Measurements from ENCODE around the gene F7.

F7 gene

GRCh38 chr13:113086991-113087922 lies 18.3 kb upstream of the F7 start:
- no peak for FAIRE-seq
- DNase-seq (ENCODE audit: low spot score), result no peak

GRCh38 chr13:113087923-113088690 lies 17.5 kb upstream of the F7 start:
- DNase-seq (ENCODE audit: low spot score) (no peak), FAIRE-seq (no peak)

- DNase-seq (ENCODE audit: low spot score), result no peak
- FAIRE-seq, result no peak
Observed at GRCh38 chr13:113088691-113089020, 16.9 kb upstream of the F7 start.

- DNase-seq (ENCODE audit: low spot score) (no peak), FAIRE-seq (no peak)
Observed at GRCh38 chr13:113089693-113090414, 15.7 kb upstream of the F7 start.

GRCh38 chr13:113090415-113090770 lies 15.2 kb upstream of the F7 start:
- FAIRE-seq (no peak), DNase-seq (ENCODE audit: low spot score) (no peak)

- no peak for FAIRE-seq
Observed at GRCh38 chr13:113090806-113091205, 14.8 kb upstream of the F7 start.

DNA sequence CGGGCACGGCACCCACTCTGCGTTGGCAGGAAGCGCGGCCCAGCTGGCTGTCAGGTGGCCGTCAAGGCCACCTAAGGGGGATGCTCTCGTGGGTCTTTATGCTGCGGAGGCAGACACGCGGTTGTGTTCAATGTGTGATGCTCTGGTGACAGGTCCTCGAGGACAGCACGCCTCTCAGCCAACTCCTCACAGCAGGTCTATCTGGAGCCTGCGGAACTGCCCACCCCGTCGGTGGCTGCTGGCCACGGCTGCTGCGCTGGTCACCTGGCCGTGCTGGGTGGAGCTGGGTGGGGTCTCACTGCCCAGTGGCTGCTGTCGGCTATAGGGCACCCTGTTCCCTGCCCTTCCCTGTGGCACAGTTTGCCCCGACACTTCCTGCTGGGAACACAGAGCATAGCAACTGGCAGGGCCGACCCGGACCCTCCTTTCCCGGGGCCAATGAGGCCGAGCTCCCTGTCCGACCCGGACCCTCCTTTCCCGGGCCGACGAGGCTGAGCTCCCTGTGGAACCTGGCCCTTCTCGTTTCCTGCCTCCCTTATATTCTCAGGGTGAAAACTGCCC lies 14.3 kb upstream of the F7 start:
- FAIRE-seq (no peak), DNase-seq (ENCODE audit: low spot score) (no peak)

More at GRCh38 chr13:113090806-113091205, 14.8 kb upstream of the F7 start:
- no peak for DNase-seq (ENCODE audit: low spot score)

GRCh38 chr13:113091891-113092775 lies 13.5 kb upstream of the F7 start:
- DNase-seq (ENCODE audit: low spot score), result no peak
- no peak for FAIRE-seq

DNA sequence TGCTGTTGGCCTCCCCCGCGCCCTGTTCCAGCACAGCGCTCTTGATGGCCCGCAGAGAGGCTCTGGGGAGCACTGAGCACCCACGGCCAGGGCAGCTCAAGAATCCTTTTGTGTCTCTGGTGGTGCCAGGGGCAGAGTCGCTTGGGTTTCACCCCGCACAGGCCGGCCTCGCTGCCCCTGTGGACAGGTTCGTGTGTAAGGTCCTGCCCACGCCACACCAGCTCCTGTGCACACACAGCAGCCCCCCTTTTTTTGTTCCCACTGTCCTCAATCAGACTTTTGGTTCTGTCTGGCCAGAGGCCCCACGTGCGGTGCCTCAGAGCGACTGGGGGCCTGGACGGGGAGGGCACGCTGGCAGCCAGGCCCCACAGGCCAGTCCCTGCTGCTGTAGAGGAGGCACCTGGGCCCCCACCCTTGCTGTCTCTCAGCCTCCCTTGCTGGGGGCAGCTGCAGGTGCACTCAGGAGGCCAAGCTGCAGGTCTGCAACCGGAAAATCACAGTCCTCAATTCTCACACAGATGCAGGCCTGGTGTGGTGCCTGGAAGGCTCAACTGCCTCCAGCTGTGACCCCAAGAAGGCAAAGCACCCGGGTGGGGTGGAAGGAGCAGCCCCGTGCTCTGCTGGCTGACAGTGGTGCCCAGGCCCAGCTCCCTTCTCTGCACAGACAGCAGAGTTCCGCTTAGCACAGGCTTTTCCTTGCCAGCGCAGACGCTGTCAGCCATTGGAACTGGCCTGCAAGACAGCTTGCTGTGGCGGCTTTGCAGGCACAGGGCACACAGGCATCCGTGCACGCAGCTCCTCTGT lies 12.6 kb upstream of the F7 start:
- FAIRE-seq (no peak), DNase-seq (ENCODE audit: low spot score) (no peak)

DNA sequence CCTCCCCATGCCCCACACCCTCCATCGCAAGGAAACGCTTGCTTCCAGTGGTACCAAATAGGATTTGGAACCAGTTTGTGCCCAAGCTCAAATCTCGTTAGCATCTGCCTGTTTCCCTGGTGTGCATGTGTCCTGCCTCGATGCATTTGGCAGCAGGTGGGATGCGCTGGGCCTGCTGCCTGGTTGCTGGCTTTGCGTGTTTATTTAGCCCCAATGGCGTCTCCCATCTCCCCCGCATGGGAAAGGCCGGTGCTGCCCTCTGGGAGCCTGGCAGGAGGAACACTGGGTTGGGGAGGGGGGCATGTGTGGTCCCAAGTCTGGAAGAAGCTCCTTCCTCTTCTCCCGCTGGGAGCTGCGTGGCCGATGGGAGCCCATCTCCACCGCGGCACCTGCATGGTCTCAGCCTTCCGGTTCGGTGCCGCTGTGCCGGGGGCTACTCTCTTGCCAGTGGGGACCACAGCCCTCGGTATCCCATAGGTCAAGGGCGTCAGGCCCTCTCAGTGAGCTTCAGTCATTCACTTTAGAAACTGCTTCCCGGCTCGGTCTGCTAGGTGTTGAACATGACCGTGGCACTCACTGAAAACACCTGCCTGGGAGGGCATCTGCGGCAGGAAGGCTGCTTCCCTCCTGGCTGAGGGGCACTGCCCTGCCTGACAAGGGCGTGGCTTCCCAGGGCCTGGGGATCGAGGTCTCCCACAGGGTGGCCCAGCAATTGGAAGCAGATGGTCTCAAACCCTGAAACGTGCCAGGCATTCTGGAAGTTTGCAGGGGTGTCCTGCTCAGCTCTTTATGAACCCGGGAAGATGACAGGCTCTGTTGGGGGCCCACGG lies 11.8 kb upstream of the F7 start:
- FAIRE-seq (no peak), DNase-seq (ENCODE audit: low spot score) (no peak)

DNA sequence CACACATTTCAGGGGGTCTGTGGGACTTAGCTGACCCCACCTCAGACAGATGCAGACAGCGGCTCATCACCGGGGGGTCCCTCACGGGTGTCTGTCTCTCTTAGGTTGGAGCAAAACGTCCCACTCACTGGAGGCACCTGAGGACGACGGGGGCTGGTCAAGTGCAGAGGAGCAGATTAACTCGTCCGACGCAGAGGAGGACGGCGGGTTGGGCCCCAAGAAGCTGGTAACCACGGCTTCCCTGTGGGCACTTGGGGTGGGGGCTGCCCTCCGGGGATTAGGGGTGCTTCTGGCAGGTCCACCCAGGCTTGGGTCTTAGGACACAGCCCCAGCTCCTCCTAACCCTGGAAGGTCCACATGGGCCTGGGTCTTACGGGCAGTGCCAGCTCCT lies 11.2 kb upstream of the F7 start:
- no peak for DNase-seq (ENCODE audit: low spot score)
- no peak for FAIRE-seq

- FAIRE-seq, result no peak
- DNase-seq (ENCODE audit: low spot score), result no peak
Observed at GRCh38 chr13:113095146-113096051, 10.2 kb upstream of the F7 start.

DNA sequence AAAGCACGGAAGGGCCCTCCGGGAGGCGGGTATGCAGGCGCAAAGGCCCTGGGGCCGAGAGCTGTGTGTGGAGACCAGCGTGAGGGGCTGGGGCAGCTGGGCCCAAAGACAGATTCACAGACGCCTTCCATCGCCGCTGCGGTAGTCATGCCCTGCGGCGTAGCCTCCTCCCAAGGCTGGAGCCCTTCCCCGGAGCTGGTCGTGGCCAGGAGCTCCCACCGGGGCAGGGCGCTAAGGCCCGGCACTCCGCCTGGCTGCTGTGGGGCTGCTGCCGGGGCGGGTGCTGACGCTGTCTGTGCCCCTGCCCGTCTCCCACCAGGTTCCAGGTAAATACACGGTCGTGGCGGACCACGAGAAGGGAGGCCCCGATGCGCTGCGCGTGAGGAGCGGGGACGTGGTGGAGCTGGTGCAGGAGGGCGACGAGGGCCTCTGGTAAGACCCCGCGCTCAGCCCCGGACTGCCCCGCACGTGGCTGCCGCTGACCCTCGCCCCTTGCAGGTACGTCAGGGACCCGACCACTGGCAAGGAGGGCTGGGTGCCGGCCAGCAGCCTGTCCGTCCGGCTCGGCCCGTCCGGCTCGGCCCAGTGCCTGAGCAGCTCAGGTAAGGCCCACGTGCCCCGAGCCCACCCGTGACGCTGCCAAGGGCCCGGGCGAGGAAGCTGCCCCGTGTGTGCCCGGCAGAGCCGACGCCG lies 9.4 kb upstream of the F7 start:
- no peak for DNase-seq (ENCODE audit: low spot score)
- FAIRE-seq, result no peak

- DNase-seq (ENCODE audit: low spot score) (no peak), FAIRE-seq (no peak)
Observed at GRCh38 chr13:113096745-113097305, 8.8 kb upstream of the F7 start.

DNA sequence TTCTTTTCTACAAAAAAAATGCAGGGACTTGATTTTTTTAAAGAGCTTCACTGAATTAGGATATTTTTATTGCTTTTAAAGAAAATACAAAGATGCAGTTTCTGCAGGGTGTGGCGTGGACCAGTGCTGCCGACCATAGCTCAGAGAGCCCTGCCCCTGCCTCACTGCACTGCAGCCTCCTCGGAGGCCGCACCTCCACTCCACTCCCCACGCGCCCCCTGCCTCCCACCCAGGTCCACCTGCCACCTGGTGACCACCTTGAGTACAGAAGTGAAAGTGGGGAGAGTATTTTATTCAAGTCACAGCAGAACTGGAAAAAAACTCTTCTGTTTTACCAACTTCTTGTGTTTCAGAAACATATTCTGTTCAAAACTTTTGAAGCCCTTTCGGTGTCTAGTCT lies 7.9 kb upstream of the F7 start:
- no peak for FAIRE-seq

DNA sequence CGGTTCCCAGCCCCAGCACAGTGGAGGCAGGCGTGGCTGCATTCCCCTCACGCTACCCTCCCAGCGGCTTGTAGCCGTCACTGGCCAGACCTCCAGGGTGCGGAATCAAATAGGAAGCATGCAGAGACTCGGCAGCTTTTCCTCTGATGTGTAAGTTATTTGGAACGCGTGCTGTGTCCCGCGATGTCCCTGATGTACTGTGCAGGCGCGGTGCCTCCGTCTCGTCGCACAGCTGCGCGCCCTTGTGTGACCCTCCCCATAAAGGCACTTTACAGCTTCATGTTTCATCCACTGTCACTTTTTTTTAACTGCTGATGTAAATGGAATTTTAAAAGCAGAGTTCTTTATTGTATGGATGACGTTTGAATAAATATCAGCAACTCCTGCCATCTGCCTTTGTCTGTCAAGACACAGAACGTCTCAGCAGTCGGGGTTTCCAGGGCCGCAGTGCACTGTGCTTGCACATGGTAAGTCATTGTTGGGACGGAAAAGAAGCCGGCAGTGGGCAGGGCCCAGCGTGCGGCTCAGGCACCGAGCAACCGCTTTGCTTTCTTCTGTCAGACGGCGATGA lies 7.3 kb upstream of the F7 start:
- DNase-seq (ENCODE audit: low spot score) (no peak), FAIRE-seq (no peak)

More for the DNA sequence above, 7.9 kb upstream of the F7 start:
- DNase-seq (ENCODE audit: low spot score), result no peak

GRCh38 chr13:113099142-113099541 lies 6.4 kb upstream of the F7 start:
- FAIRE-seq (no peak), DNase-seq (ENCODE audit: low spot score) (no peak)
